HFF-Myc (cell line): ENCODE results near the gene APOD.

Experiments
- DNase-seq: peaks from one replicate; pipeline ENCODE4 v3.0.0-alpha.2; 2011; ENCODE audit warnings: low read depth; ENCODE audit errors: extremely low read depth
- H3K4me3 ChIP-seq: replicated peaks from 2 replicates; pipeline ENCODE4 v1.5.1; 2011; ENCODE audit warnings: low read depth, mild to moderate bottlenecking, control low read depth, low read length
- TF ChIP-seq, protein P1 (sequence below): IDR thresholded peaks from 2 replicates; pipeline ENCODE4 v1.5.1; 2012; ENCODE audit warnings: mild to moderate bottlenecking, low read depth, low read length, control low read depth; ENCODE audit errors: missing control alignments

APOD gene

GRCh38 chr3:195565716-195566115, 18.0 kb downstream of the APOD start:
- DNase-seq: no peak
- no peak overlapping the region for H3K4me3 ChIP-seq
- TF ChIP-seq, protein P1, sequence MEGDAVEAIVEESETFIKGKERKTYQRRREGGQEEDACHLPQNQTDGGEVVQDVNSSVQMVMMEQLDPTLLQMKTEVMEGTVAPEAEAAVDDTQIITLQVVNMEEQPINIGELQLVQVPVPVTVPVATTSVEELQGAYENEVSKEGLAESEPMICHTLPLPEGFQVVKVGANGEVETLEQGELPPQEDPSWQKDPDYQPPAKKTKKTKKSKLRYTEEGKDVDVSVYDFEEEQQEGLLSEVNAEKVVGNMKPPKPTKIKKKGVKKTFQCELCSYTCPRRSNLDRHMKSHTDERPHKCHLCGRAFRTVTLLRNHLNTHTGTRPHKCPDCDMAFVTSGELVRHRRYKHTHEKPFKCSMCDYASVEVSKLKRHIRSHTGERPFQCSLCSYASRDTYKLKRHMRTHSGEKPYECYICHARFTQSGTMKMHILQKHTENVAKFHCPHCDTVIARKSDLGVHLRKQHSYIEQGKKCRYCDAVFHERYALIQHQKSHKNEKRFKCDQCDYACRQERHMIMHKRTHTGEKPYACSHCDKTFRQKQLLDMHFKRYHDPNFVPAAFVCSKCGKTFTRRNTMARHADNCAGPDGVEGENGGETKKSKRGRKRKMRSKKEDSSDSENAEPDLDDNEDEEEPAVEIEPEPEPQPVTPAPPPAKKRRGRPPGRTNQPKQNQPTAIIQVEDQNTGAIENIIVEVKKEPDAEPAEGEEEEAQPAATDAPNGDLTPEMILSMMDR: no peak

GRCh38 chr3:195563317-195563716, 20.4 kb downstream of the APOD start:
- no peak for DNase-seq
- TF ChIP-seq, protein P1: no peak
- no peak overlapping the region for H3K4me3 ChIP-seq

DNA sequence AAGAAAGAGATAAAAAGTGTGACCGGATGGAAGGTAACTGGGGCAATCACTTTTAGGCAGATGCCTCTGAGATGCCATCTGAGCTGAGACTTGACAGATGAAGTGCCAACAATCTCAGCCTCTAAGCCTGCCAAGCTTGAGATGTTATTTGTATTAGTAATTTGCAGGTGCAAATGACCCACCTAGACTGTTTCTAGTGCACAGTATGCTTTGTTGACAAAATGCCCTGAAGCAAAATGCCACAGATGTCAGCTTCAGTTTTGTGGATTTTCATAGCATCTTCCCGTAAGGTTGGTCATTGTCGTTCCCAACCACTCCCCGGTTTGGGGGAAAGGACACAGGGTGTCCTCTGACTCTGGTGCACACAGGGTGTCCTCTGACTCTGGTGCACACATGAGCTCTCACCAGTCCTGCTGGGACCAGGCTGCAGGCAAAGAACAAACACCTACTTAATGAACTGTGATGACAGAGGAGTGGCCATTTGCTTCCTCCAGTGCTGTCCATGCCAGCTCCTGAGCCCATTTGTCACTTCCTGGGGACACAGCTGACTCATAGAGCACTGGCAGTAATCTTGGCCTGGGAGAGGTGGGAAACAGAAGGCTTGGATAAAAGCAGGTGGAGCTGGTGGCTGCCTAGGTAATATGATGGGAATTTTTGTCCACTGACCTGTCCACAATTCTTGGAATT, 23.9 kb downstream of the APOD start:
- TF ChIP-seq, protein P1: no peak
- DNase-seq: no peak
- H3K4me3 ChIP-seq: no peak overlapping the region

GRCh38 chr3:195558602-195559001, 25.1 kb downstream of the APOD start:
- H3K4me3 ChIP-seq: no peak overlapping the region
- TF ChIP-seq, protein P1: peak; percentile 62
- peak; percentile 52 for DNase-seq

DNA sequence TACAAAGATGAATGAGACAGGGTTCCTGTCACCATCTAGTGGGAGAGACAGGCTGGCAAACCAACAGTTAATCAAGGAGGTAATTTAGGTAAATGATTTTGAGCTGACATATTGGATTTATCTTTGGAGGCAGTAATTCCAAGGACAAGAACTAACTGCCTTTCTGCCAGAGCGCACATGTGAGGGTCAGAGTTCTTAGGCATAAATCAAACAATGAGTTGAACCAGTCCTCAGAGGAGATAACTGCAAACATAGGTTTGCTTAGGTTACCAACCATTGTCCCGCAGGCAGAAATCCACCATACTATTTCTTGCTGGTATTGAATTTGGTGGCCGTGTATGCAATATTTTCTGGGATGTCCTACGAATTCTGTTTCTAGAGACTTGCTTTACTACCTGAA, 26.4 kb downstream of the APOD start:
- no peak overlapping the region for H3K4me3 ChIP-seq
- TF ChIP-seq, protein P1: no peak
- DNase-seq: no peak

DNA sequence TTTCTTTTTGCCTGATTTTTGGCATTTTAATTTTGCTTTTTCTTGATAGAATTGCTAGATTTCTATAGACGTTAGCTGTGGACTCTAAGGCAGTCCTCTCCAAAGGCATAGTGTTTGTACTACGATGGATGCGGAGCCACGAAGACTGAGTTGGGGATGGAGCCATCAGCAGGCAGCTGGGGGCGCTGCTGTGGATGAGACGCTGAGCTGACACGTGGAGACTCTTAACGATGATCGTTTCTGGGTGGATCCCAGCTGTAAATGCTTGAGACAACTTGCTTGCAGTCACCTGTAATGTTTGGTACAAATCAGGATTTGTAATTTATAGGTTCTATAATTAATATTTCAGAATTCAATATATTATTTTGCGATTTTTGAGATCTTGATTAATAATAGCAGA, 27.4 kb downstream of the APOD start:
- H3K4me3 ChIP-seq: no peak overlapping the region
- TF ChIP-seq, protein P1: peak; percentile 39
- DNase-seq: no peak

DNA sequence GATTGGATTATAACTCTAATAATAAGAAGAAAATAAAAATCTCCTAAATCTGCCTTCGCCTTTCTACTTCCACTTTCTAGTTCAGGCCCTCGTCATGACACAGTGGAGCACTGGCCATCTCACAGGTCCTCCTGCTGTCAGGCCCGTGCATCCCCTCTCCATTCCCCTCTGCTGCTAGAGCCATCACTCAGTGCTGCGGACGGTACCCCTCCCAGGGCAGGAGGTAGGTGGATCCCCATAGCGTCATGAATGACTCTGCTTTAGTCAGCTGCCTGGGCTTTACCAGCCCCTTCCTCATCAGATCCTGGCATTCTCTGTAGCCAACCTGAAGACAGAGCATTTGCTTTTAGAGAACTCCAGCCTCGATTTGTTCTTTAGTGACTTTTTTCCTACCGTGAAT, 28.6 kb downstream of the APOD start:
- DNase-seq: no peak
- TF ChIP-seq, protein P1: no peak
- no peak overlapping the region for H3K4me3 ChIP-seq
